Activated naive CD8-positive, alpha-beta T cell (primary cell): ENCODE results near the gene CHTOP.

Source experiments
- H3K27ac Mint-ChIP-seq: one replicate; pipeline ENCODE4 v1.8.0; 2021; ENCODE audit warnings: mixed read lengths
- H3K27me3 Mint-ChIP-seq: one replicate; pipeline ENCODE4 v1.8.0; 2021; ENCODE audit warnings: mixed read lengths
- H3K36me3 Mint-ChIP-seq: one replicate; pipeline ENCODE4 v1.8.0; 2021; ENCODE audit warnings: mixed read lengths
- H3K4me1 Mint-ChIP-seq: one replicate; pipeline ENCODE4 v1.8.0; 2021; ENCODE audit warnings: low read depth, mixed read lengths
- H3K4me3 Mint-ChIP-seq: one replicate; pipeline ENCODE4 v1.8.0; 2021; ENCODE audit warnings: mild to moderate bottlenecking, mixed read lengths
- H3K9me3 Mint-ChIP-seq: one replicate; pipeline ENCODE4 v1.8.0; 2021; ENCODE audit warnings: low read depth, mixed read lengths

CHTOP gene

GRCh38 chr1:153677718-153678518 lies 44.1 kb downstream of the CHTOP start:
- Mint-ChIP-seq H3K9me3 (no peaks in the 10 kb centered on the region), H3K4me1 (peaks cover 19% of the 10 kb centered on the region), H3K27ac (no peak overlapping the region), H3K4me3 (peak overlapping the region; percentile 76), H3K36me3 (no peaks in the 10 kb centered on the region), H3K27me3 (peaks cover 26% of the 10 kb centered on the region)

- Mint-ChIP-seq H3K36me3 (no peaks in the 10 kb centered on the region), H3K27me3 (peaks cover 26% of the 10 kb centered on the region), H3K9me3 (no peaks in the 10 kb centered on the region), H3K4me1 (peaks cover 19% of the 10 kb centered on the region), H3K27ac (no peak within 1 kb of the TSS), H3K4me3 (peak within 1 kb of the TSS; percentile 78)
Measured at GRCh38 chr1:153678519-153679336, 44.9 kb downstream of the CHTOP start, which contains the start of gene NPR1. Gene NPR1 (plus strand): TSS chr1:153678688. CDS start chr1:153679109, 421 bp downstream.

- no peaks in the 10 kb centered on the region for H3K36me3 Mint-ChIP-seq
- peaks cover 26% of the 10 kb centered on the region for H3K27me3 Mint-ChIP-seq
- H3K27ac Mint-ChIP-seq = no peak overlapping the region
- H3K4me1 Mint-ChIP-seq = peaks cover 19% of the 10 kb centered on the region
- H3K9me3 Mint-ChIP-seq = no peaks in the 10 kb centered on the region
- H3K4me3 Mint-ChIP-seq = peak overlapping the region; percentile 78
Measured at GRCh38 chr1:153679337-153680119, 45.7 kb downstream of the CHTOP start.

- H3K4me1 Mint-ChIP-seq = peaks cover 19% of the 10 kb centered on the region
- H3K4me3 Mint-ChIP-seq = peak overlapping the region; percentile 78
- H3K27me3 Mint-ChIP-seq = peaks cover 26% of the 10 kb centered on the region
- no peak overlapping the region for H3K27ac Mint-ChIP-seq
- H3K36me3 Mint-ChIP-seq = no peaks in the 10 kb centered on the region
- no peaks in the 10 kb centered on the region for H3K9me3 Mint-ChIP-seq
Measured at GRCh38 chr1:153680120-153680403, 46.2 kb downstream of the CHTOP start.

GRCh38 chr1:153682730-153683129 lies 48.9 kb downstream of the CHTOP start:
- Mint-ChIP-seq H3K36me3 (no peaks in the 10 kb centered on the region), H3K4me1 (peaks cover 15% of the 10 kb centered on the region), H3K4me3 (no peak overlapping the region), H3K9me3 (no peaks in the 10 kb centered on the region), H3K27ac (no peak overlapping the region), H3K27me3 (peaks cover 17% of the 10 kb centered on the region)

GRCh38 chr1:153683854-153684253 lies 50.0 kb downstream of the CHTOP start:
- Mint-ChIP-seq H3K4me1 (peaks cover 6% of the 10 kb centered on the region), H3K27me3 (peaks cover 10% of the 10 kb centered on the region), H3K9me3 (no peaks in the 10 kb centered on the region), H3K36me3 (no peaks in the 10 kb centered on the region), H3K4me3 (no peak overlapping the region), H3K27ac (no peak overlapping the region)

GRCh38 chr1:153684892-153685291 lies 51.0 kb downstream of the CHTOP start:
- Mint-ChIP-seq H3K4me1 (peaks cover 5% of the 10 kb centered on the region), H3K27me3 (peaks cover 10% of the 10 kb centered on the region), H3K27ac (no peak overlapping the region), H3K36me3 (no peaks in the 10 kb centered on the region), H3K9me3 (no peaks in the 10 kb centered on the region), H3K4me3 (no peak overlapping the region)

GRCh38 chr1:153685544-153686340 lies 51.9 kb downstream of the CHTOP start:
- peaks cover 6% of the 10 kb centered on the region for H3K27me3 Mint-ChIP-seq
- peaks cover 7% of the 10 kb centered on the region for H3K4me1 Mint-ChIP-seq

GRCh38 chr1:153687346-153688125 lies 53.7 kb downstream of the CHTOP start:
- H3K4me1 Mint-ChIP-seq = peaks cover 12% of the 10 kb centered on the region
- H3K27ac Mint-ChIP-seq = no peak overlapping the region
- H3K36me3 Mint-ChIP-seq = no peaks in the 10 kb centered on the region
- no peaks in the 10 kb centered on the region for H3K9me3 Mint-ChIP-seq
- H3K4me3 Mint-ChIP-seq = no peak overlapping the region
- no peaks in the 10 kb centered on the region for H3K27me3 Mint-ChIP-seq

More at GRCh38 chr1:153685544-153686340, 51.9 kb downstream of the CHTOP start:
- Mint-ChIP-seq H3K9me3 (no peaks in the 10 kb centered on the region), H3K4me3 (no peak overlapping the region), H3K27ac (no peak overlapping the region), H3K36me3 (no peaks in the 10 kb centered on the region)

- no peaks in the 10 kb centered on the region for H3K36me3 Mint-ChIP-seq
- no peaks in the 10 kb centered on the region for H3K9me3 Mint-ChIP-seq
- no peak overlapping the region for H3K4me3 Mint-ChIP-seq
- H3K27me3 Mint-ChIP-seq = no peaks in the 10 kb centered on the region
- peaks cover 12% of the 10 kb centered on the region for H3K4me1 Mint-ChIP-seq
- H3K27ac Mint-ChIP-seq = no peak overlapping the region
Measured at GRCh38 chr1:153688276-153688675, 54.4 kb downstream of the CHTOP start.

- Mint-ChIP-seq H3K27ac (no peak overlapping the region), H3K4me3 (no peak overlapping the region)
Measured at GRCh38 chr1:153688736-153689328, 55.0 kb downstream of the CHTOP start.

GRCh38 chr1:153693466-153693865 lies 59.6 kb downstream of the CHTOP start:
- Mint-ChIP-seq H3K4me1 (peaks cover 12% of the 10 kb centered on the region), H3K4me3 (no peak overlapping the region), H3K9me3 (no peaks in the 10 kb centered on the region), H3K27me3 (peaks cover 1% of the 10 kb centered on the region), H3K36me3 (no peaks in the 10 kb centered on the region), H3K27ac (no peak overlapping the region)

More at GRCh38 chr1:153688736-153689328, 55.0 kb downstream of the CHTOP start:
- Mint-ChIP-seq H3K4me1 (peaks cover 12% of the 10 kb centered on the region), H3K9me3 (no peaks in the 10 kb centered on the region), H3K36me3 (no peaks in the 10 kb centered on the region), H3K27me3 (no peaks in the 10 kb centered on the region)
